GM19397 (cell line): ENCODE data around the gene UQCRH.
"Not testable (repeated sequence)": the region's sequence is repeated elsewhere in the genome, so short reads cannot be mapped to it uniquely, and the experiment has no call there.

Experiments used
- ATAC-seq: cut with Tn5 transposase; IDR thresholded peaks from one replicate; pipeline ENCODE4 v1.9.1; 2021; ENCODE audit warnings: mild to moderate bottlenecking, moderate library complexity; ENCODE audit not compliant: unreplicated experiment

The UQCRH gene

GRCh38 chr1:46331786-46332540 lies 28.5 kb downstream of the UQCRH start:
- ATAC-seq = not testable (repeated sequence)

- ATAC-seq = no peak
These were observed 30.0 kb downstream of the UQCRH start for GRCh38 chr1:46333300-46334029.

GRCh38 chr1:46334030-46334384 lies 30.5 kb downstream of the UQCRH start:
- ATAC-seq = no peak

- no peak for ATAC-seq
These were observed 31.6 kb downstream of the UQCRH start for GRCh38 chr1:46335081-46335480.

GRCh38 chr1:46337409-46337808 lies 33.9 kb downstream of the UQCRH start:
- ATAC-seq = not testable (repeated sequence)

GRCh38 chr1:46340404-46341221 lies 37.1 kb downstream of the UQCRH start, which contains the start of gene NSUN4:
TSS of gene NSUN4 (plus strand) at chr1:46340807. CDS start at chr1:46340827, 20 bp downstream.
- peak; percentile 82 for ATAC-seq

GRCh38 chr1:46341222-46342083 lies 38.0 kb downstream of the UQCRH start:
- no peak for ATAC-seq

GRCh38 chr1:46342084-46342656 lies 38.7 kb downstream of the UQCRH start:
- no peak for ATAC-seq

- no peak for ATAC-seq
These were observed 39.3 kb downstream of the UQCRH start for GRCh38 chr1:46342677-46343350.

GRCh38 chr1:46343351-46343695 lies 39.8 kb downstream of the UQCRH start:
- no peak for ATAC-seq

GRCh38 chr1:46343705-46344104 lies 40.2 kb downstream of the UQCRH start:
- no peak for ATAC-seq

- ATAC-seq = no peak
These were observed 41.0 kb downstream of the UQCRH start for GRCh38 chr1:46344481-46344880.

GRCh38 chr1:46345281-46345680 lies 41.8 kb downstream of the UQCRH start:
- ATAC-seq = no peak

GRCh38 chr1:46352363-46352762 lies 48.9 kb downstream of the UQCRH start:
- no peak for ATAC-seq

- not testable (repeated sequence) for ATAC-seq
These were observed 52.4 kb downstream of the UQCRH start for GRCh38 chr1:46355920-46356319.

GRCh38 chr1:46362158-46362557 lies 58.7 kb downstream of the UQCRH start:
- no peak for ATAC-seq

GRCh38 chr1:46363121-46363520 lies 59.6 kb downstream of the UQCRH start:
- ATAC-seq = no peak

- no peak for ATAC-seq
These were observed 61.1 kb downstream of the UQCRH start for GRCh38 chr1:46364612-46365011.

GRCh38 chr1:46365796-46366195 lies 62.3 kb downstream of the UQCRH start:
- ATAC-seq = not testable (repeated sequence)
